PC-9 (cell line): Measurements from ENCODE around the gene DNAJC7.

Experiments
- CTCF ChIP-seq: fragments of 200-600 bp; sonication (generic); conservative IDR thresholded peaks from 2 replicates; pipeline ENCODE4 v1.6.1; 2017; ENCODE audit warnings: mixed run types, antibody characterized with exemption, mild to moderate bottlenecking, moderate library complexity
- EZH2 ChIP-seq: fragments of 200-600 bp; sonication (generic); IDR thresholded peaks from 2 replicates; pipeline ENCODE4 v1.8.0; 2017; ENCODE audit warnings: antibody characterized with exemption, low read depth

GRCh38 chr17:42018339-42018738 is 1.1 kb upstream of the DNAJC7 start:
- TF ChIP-seq CTCF (no peak), EZH2 (no peak)
